ENCODE measurements around the gene GAS7. TPM values are rescaled to one million over a fixed set of nuclear protein-coding genes. Genes with fewer than 3 reads are reported as not detected.

Gene GAS7
- total RNA-seq, 1 experiment from 2014 or later, result 12.3 TPM

DNA sequence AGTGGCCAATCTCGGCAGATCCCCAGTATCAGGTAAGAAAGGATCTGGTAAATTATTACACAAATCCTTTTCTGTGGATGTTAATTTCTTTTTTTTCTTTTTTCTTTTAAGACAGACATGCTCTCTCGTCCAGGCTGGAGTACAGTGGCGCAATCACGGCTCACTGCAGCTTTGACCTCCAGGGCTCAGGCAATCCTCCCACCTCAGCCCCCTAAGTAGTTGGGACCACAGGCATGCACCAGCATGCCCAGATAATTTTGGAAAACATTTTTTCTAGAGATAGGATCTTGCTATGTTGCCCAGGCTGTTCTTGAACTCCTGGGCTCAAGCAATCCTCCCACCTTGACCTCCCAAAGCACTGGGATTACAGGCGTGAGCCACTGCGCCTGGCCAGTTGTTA, 54.0 kb downstream of the GAS7 start (continued):
- TF ChIP-seq, protein P1, sequence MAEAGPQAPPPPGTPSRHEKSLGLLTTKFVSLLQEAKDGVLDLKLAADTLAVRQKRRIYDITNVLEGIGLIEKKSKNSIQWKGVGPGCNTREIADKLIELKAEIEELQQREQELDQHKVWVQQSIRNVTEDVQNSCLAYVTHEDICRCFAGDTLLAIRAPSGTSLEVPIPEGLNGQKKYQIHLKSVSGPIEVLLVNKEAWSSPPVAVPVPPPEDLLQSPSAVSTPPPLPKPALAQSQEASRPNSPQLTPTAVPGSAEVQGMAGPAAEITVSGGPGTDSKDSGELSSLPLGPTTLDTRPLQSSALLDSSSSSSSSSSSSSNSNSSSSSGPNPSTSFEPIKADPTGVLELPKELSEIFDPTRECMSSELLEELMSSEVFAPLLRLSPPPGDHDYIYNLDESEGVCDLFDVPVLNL (CRISPR knock-in tag; IDR thresholded peaks at IDR 0.05; ENCODE audit: borderline replicate concordance, low read depth), result no peak
- TF ChIP-seq, protein P2, sequence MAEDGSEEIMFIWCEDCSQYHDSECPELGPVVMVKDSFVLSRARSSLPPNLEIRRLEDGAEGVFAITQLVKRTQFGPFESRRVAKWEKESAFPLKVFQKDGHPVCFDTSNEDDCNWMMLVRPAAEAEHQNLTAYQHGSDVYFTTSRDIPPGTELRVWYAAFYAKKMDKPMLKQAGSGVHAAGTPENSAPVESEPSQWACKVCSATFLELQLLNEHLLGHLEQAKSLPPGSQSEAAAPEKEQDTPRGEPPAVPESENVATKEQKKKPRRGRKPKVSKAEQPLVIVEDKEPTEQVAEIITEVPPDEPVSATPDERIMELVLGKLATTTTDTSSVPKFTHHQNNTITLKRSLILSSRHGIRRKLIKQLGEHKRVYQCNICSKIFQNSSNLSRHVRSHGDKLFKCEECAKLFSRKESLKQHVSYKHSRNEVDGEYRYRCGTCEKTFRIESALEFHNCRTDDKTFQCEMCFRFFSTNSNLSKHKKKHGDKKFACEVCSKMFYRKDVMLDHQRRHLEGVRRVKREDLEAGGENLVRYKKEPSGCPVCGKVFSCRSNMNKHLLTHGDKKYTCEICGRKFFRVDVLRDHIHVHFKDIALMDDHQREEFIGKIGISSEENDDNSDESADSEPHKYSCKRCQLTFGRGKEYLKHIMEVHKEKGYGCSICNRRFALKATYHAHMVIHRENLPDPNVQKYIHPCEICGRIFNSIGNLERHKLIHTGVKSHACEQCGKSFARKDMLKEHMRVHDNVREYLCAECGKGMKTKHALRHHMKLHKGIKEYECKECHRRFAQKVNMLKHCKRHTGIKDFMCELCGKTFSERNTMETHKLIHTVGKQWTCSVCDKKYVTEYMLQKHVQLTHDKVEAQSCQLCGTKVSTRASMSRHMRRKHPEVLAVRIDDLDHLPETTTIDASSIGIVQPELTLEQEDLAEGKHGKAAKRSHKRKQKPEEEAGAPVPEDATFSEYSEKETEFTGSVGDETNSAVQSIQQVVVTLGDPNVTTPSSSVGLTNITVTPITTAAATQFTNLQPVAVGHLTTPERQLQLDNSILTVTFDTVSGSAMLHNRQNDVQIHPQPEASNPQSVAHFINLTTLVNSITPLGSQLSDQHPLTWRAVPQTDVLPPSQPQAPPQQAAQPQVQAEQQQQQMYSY (CRISPR knock-in tag; IDR thresholded peaks at IDR 0.05), result no peak
- TF ChIP-seq TEAD4 (CRISPR knock-in tag; IDR thresholded peaks at IDR 0.05), result no peak

GRCh38 chr17:10141436-10141835, 57.0 kb downstream of the GAS7 start:
- CTCF ChIA-PET, result no interaction called here
- TF ChIP-seq RORB (CRISPR knock-in tag; IDR thresholded peaks at IDR 0.05) (no peak), JAZF1 (CRISPR knock-in tag; IDR thresholded peaks at IDR 0.05) (no peak), ZNF232 (CRISPR knock-in tag; IDR thresholded peaks at IDR 0.05) (no peak), KAT7 (CRISPR knock-in tag; IDR thresholded peaks at IDR 0.05; ENCODE audit: borderline replicate concordance) (no peak), ZNF416 (CRISPR knock-in tag; IDR thresholded peaks at IDR 0.05) (no peak), SMAD3 (CRISPR knock-in tag; IDR thresholded peaks at IDR 0.05; ENCODE audit: borderline replicate concordance) (no peak), FOXJ3 (CRISPR knock-in tag; IDR thresholded peaks at IDR 0.05; ENCODE audit: borderline replicate concordance) (no peak), ETV6 (CRISPR knock-in tag; IDR thresholded peaks at IDR 0.05) (no peak), RELA (CRISPR knock-in tag; IDR thresholded peaks at IDR 0.05; ENCODE audit: borderline replicate concordance) (no peak)
- TF ChIP-seq, protein P3, sequence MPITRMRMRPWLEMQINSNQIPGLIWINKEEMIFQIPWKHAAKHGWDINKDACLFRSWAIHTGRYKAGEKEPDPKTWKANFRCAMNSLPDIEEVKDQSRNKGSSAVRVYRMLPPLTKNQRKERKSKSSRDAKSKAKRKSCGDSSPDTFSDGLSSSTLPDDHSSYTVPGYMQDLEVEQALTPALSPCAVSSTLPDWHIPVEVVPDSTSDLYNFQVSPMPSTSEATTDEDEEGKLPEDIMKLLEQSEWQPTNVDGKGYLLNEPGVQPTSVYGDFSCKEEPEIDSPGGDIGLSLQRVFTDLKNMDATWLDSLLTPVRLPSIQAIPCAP (CRISPR knock-in tag; IDR thresholded peaks at IDR 0.05), result no peak
- TF ChIP-seq, protein P4, sequence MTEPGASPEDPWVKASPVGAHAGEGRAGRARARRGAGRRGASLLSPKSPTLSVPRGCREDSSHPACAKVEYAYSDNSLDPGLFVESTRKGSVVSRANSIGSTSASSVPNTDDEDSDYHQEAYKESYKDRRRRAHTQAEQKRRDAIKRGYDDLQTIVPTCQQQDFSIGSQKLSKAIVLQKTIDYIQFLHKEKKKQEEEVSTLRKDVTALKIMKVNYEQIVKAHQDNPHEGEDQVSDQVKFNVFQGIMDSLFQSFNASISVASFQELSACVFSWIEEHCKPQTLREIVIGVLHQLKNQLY (CRISPR knock-in tag; IDR thresholded peaks at IDR 0.05), result no peak
- no peak for ATAC-seq
- POLR2A ChIA-PET, result no interaction called here
- Mint-ChIP-seq H3K27me3 (ENCODE audit: low read depth) (no peaks in the 10 kb centered on the region), H3K27ac (no peak overlapping the region), H3K36me3 (no peaks in the 10 kb centered on the region), H3K4me1 (no peaks in the 10 kb centered on the region), H3K9me3 (no peaks in the 10 kb centered on the region), H3K4me3 (no peak overlapping the region)
- DNase-seq (ENCODE audit: low spot score), result no peak

GRCh38 chr17:10139577-10139976, 58.8 kb downstream of the GAS7 start:
- ATAC-seq, result no peak
- no peak overlapping the region for H3K4me3 Mint-ChIP-seq
- DNase-seq (ENCODE audit: low spot score), result no peak
- no peaks in the 10 kb centered on the region for H3K36me3 Mint-ChIP-seq
- no peaks in the 10 kb centered on the region for H3K4me1 Mint-ChIP-seq
- H3K9me3 Mint-ChIP-seq, result no peaks in the 10 kb centered on the region
- no peaks in the 10 kb centered on the region for H3K27me3 Mint-ChIP-seq (ENCODE audit: low read depth)
- no peak overlapping the region for H3K27ac Mint-ChIP-seq
- TF ChIP-seq JAZF1 (CRISPR knock-in tag; IDR thresholded peaks at IDR 0.05) (no peak), TP53 (CRISPR knock-in tag; IDR thresholded peaks at IDR 0.05) (no peak)
- TF ChIP-seq, protein P2 (CRISPR knock-in tag; IDR thresholded peaks at IDR 0.05), result no peak
- CTCF ChIA-PET, result interaction anchor here (1.2 kb wide), 1 partner anchor 157 kb away, joined by 3 read pairs; no protein-coding TSS in a partner anchor
- POLR2A ChIA-PET, result no interaction called here

Data from WTC11 (cell line).